ENCODE measurements around the gene RHOH.

RHOH gene

DNA sequence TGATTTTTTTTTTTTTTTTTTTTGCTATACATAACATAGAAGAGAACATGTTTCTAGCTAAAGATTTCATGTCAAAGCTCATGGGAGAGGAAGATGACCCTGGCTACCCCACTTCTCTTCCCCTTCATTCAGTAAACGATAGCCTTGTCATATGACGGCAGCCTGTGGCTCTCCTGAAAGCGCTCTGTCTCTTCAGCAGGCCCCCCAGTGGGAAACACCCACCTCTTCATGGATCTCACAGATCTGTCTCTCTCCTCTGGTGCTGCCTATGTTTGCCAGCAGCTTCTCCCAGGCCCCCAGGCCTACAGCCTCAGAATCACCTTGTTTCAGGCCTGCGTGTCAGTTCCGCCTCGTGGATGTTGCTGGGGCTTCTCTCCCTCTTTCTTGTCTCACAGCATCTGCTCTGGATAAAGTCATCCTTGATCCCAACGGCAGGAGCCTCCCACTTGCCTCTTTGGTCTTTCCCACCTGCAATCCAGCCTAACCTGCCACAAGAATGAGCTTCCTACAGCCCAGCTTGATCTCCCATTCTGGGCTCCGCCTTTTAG, 34.6 kb downstream of the RHOH start:
- TF ChIP-seq CTCF (conservative IDR thresholded peaks at IDR 0.05; ENCODE audit: low read depth) = no peak
- H3K27ac ChIP-seq = no peak overlapping the region
- POLR2A ChIA-PET (ENCODE audit: low non-redundant PET) = no interaction called here
- no peak for DNase-seq (ENCODE audit: low spot score)
- CTCF ChIA-PET = interaction anchor here (0.6 to 0.8 kb wide), 2 partner anchors 78 to 152 kb away, joined by 3 to 4 read pairs; no protein-coding TSS in a partner anchor

GRCh38 chr4:40232610-40233009, 35.8 kb downstream of the RHOH start:
- CTCF ChIA-PET = no interaction called here
- TF ChIP-seq CTCF (conservative IDR thresholded peaks at IDR 0.05; ENCODE audit: low read depth) = no peak
- DNase-seq (ENCODE audit: low spot score) = no peak
- H3K27ac ChIP-seq = no peak overlapping the region
- POLR2A ChIA-PET (ENCODE audit: low non-redundant PET) = no interaction called here

- no peak for DNase-seq (ENCODE audit: low spot score)
- no peak for TF ChIP-seq CTCF (conservative IDR thresholded peaks at IDR 0.05; ENCODE audit: low read depth)
- no peak overlapping the region for H3K27ac ChIP-seq
- ChIA-PET POLR2A (ENCODE audit: low non-redundant PET) (no interaction called here), CTCF (interaction anchor here (0.7 kb wide), 1 partner anchor 16 kb away, joined by 3 read pairs; no protein-coding TSS in a partner anchor)
Observed at GRCh38 chr4:40233227-40233626, 36.4 kb downstream of the RHOH start.

GRCh38 chr4:40234519-40235039, 37.7 kb downstream of the RHOH start:
- TF ChIP-seq CTCF (conservative IDR thresholded peaks at IDR 0.05; ENCODE audit: low read depth) = no peak
- DNase-seq (ENCODE audit: low spot score) = no peak
- H3K27ac ChIP-seq = no peak overlapping the region
- ChIA-PET CTCF (no interaction called here), POLR2A (ENCODE audit: low non-redundant PET) (no interaction called here)

DNA sequence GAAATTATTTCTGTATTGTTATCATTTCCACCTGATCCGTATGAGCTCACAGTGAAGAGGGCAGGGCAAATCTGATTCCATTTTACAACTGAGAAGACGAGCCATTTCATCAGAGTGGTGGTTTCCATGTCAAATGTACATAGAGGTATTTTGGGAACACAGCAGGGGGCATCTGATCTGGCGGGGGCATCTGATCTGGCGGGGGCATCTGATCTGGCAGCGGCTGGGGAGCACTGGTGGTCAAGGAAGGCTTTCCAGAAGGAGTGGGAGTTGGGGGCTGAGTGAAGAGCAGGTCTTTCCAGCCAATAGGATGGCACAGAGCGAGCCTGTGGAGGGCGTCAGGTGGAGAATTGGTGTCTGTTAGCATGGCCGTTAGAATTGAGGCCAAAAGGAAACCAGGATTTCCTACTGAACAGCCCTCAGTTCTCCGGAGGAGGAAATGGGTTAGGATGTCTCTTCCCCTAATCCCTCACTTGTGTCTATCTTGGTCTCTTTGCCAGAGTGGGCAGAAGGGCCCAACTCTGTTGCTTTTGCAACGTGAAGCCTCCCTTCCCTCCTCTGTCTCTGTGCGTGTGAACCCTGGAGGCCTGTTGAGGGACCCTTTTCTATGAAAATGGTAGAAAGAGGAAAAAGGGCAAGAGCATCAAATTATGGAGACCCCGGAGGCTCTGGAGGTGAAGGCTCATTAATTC, 41.3 kb downstream of the RHOH start:
- no peak for DNase-seq (ENCODE audit: low spot score)
- no peak for TF ChIP-seq CTCF (conservative IDR thresholded peaks at IDR 0.05; ENCODE audit: low read depth)
- POLR2A ChIA-PET (ENCODE audit: low non-redundant PET) = no interaction called here
- CTCF ChIA-PET = no interaction called here
- H3K27ac ChIP-seq = no peak overlapping the region

- ChIA-PET CTCF (no interaction called here), POLR2A (ENCODE audit: low non-redundant PET) (no interaction called here)
Observed at GRCh38 chr4:40238700-40239548, 42.1 kb downstream of the RHOH start.

More at GRCh38 chr4:40238700-40239548, 42.1 kb downstream of the RHOH start:
- TF ChIP-seq CTCF (conservative IDR thresholded peaks at IDR 0.05; ENCODE audit: low read depth) = no peak
- no peak for DNase-seq (ENCODE audit: low spot score)
- H3K27ac ChIP-seq = no peak overlapping the region

Measured in RWPE1 (cell line).